ENCODE data around the gene CHST3.

Gene CHST3

GRCh38 chr10:72007246-72007892, 43.2 kb downstream of the CHST3 start:
- no peak for TF ChIP-seq CTCF (conservative IDR thresholded peaks at IDR 0.05)
- H3K27ac ChIP-seq: no peak overlapping the region

- TF ChIP-seq CTCF (conservative IDR thresholded peaks at IDR 0.05): no peak
- H3K27ac ChIP-seq: no peak overlapping the region
Measured at GRCh38 chr10:72008096-72008981, 44.1 kb downstream of the CHST3 start.

- H3K27ac ChIP-seq: no peak overlapping the region
- no peak for TF ChIP-seq CTCF (conservative IDR thresholded peaks at IDR 0.05)
Measured at GRCh38 chr10:72009051-72009424, 44.8 kb downstream of the CHST3 start.

- no peak overlapping the region for H3K27ac ChIP-seq
Measured at GRCh38 chr10:72009425-72010081, 45.4 kb downstream of the CHST3 start.

GRCh38 chr10:72010234-72010973, 46.2 kb downstream of the CHST3 start:
- no peak overlapping the region for H3K27ac ChIP-seq
- no peak for TF ChIP-seq CTCF (conservative IDR thresholded peaks at IDR 0.05)

More at GRCh38 chr10:72009425-72010081, 45.4 kb downstream of the CHST3 start:
- TF ChIP-seq CTCF (conservative IDR thresholded peaks at IDR 0.05): no peak

- no peak overlapping the region for H3K27ac ChIP-seq
- no peak for TF ChIP-seq CTCF (conservative IDR thresholded peaks at IDR 0.05)
Measured at GRCh38 chr10:72011016-72011415, 46.8 kb downstream of the CHST3 start.

Data from VCaP (cell line).